Right lung (tissue), 5 donors: ENCODE measurements around the gene HERC4. TPM values are rescaled to one million over a fixed set of nuclear protein-coding genes. Genes with fewer than 3 reads are reported as not detected.
"Not testable (repeated sequence)": the region's sequence is repeated elsewhere in the genome, so short reads cannot be mapped to it uniquely, and the experiment has no call there.

Experiments used
- DNase-seq, 2 donors: peaks; one replicate each; pipeline ENCODE4 v3.0.0-alpha.2; 2013
- polyA plus RNA-seq, 5 donors: library from polyadenylated mRNA; unstranded; fragments of 120-200 nt; gene quantifications; one replicate each; pipeline versions ENCODE4 v1.2.1 to v1.2.3, GENCODE V29; 2013; ENCODE audit warnings: inconsistent platforms in 1 of 5, low replicate concordance in 1 of 5; ENCODE audit not compliant: insufficient read length in 5 of 5, insufficient read depth in 1 of 5

Gene HERC4
- polyA plus RNA-seq, 5 donors = 41.1 to 67.8 (median 59.8) TPM

DNA sequence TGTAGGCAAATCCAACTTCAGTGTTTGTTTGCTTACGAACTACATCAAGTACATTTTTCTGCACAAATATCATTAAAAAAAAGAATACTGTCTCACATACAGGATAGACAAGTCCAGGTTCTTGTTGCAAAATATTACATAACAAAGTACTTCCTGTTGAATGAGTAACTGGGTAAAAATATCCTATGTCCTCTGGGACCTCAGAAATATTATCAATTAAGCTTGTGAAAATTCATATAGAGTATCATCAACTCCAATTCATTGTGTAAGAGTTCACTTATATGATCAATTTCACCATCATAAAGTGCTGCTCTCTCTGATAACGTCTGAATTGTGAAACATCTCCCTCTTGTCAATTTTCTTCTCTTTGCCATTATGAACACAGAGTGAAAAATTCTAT, 22.6 kb downstream of the HERC4 start:
- no peak for DNase-seq

DNA sequence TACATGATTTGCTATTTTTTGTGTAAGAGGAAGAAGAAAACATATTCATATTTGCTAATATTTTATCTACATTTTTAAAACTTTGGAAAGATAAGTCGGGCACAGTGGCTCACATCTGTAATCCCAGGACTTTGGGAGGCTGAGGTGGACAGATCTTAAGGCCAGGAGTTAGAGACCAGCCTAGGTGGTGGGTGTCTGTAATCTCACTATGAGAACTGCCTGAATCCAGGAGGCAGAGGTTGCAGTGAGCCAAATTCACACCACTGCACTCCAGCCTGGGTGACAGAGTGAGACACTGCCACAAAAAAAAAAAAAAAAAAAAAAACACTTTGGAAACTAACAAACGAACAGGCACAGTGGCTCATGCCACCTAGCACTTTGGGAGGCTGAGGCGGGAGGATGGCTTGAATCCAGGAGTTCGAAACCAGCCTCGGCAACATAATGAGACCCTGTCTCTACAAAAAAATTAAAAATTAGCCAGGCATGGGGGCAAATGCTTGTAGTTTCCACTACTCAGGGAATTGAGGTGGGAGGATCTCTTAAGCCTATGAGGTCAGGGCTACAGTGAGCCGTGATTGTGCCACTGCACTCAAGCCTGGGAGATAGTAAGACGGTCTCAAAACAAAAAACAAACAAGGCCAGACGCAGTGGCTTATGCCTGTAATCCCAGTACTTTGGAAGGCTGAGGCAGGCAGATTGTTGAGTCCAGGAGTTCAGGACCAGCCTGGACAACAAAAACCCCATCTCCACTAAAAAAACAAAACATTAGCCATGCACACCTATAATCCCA, 25.6 kb downstream of the HERC4 start:
- no peak for DNase-seq

DNA sequence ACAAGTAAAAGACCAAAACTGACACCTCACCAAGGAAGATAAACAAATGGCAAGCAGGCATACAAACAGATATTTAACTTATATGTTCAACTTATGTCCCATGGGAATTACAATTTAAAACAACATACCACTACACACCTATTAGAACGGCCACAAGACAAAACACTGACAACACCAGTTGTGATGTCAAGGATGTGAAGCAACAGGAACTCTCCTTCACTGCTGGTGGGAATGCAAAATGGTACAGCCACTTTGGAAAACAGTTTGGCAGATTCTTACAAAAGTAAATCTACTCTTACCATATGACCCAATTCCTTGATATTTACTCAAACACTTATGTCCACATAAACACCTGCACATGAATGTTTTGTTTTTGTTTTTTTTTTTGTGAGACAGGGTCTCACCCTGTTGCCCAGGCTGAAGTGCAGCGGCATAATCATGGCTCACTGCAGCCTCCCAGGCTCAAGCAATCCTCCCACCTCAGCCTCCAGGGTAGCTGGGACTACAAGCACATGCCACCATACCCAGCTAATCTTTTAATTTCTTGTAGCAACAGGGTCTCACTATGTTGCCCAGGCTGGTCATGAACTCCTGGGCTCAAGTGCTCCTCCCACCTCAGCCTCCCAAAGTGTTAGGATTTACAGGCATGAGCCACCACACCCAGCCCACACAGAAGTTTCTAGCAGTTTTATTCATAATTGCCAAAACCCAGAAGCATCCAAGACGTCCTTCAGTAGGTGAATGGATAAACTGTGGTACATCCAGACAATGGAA, 27.3 kb downstream of the HERC4 start:
- no peak for DNase-seq

- no peak for DNase-seq
Observed at GRCh38 chr10:68047122-68047521, 28.0 kb downstream of the HERC4 start.

DNA sequence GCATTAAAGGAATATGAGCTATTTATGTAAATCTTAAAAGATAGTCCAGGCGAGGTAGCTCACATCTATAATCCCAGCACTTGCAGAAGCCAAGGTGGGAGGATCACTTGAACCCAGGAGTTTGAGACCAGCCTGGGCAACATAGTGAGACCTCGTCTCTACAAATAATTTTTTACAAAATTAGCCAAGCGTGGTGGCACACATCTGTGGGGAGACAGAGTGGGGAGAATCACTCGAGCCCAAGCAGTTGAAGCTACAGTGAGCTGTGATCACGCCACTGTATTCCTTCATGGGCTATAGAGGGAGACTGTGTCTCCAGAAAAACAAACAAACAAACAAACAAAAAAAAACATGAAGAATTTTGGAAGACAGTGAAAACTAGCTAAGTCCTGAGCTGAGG, 28.4 kb downstream of the HERC4 start:
- DNase-seq = no peak

DNA sequence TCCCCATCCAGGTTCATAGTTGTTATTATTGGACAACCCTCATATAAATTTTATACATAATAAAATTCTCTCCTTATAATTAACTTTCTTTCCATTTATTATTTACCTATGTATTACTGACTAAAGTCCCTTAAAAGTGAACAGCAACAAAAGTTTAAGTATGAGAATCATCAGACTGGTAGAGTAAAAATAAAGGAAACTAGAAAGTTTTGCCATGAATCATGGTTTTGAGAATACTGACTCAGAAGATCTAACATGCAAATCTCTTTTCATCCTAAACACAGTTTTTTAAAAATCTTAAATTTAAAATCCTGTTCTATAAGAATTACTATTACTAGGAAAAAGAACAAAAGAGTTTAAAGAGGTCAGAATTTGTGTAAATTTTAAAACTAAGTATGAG, 32.1 kb downstream of the HERC4 start:
- DNase-seq = no peak

DNA sequence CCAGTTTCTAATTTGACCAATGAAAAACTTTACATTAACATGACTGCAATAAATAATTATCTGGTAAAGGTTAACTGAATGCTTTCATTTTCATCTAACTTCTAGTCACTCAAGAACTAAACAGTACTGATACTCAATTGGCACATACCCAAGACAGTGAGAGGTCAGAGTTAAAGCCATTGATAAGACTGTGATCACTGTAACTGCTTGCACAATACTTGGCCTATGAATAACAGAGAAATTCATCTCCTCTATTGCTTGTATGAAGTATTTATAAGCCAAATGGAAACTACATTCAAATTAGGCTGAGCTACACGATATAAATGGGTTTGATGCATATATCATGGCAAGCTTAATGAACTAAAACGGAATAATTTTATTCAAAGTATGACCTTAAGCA, 43.0 kb downstream of the HERC4 start:
- peak in 1 of 2 donors; percentile 4 for DNase-seq

DNA sequence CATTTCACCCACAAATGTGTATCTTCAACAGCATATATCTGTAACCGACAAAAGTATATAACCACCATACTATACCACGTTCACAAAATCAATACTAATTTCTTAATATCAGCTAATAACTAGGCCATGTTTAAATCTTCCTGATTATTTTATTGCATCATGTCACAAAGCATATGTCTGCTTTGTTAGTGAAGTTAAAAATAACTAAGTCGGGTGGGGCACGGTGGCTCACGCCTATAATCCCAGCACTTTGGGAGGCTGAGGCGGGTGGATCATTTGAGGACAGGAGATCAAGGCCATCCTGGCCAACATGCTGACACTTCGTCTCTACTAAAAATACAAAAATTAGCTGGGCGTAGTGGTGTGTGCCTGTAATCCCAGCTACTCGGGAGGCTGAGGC, 47.7 kb downstream of the HERC4 start:
- no peak for DNase-seq

GRCh38 chr10:68023292-68023691, 51.8 kb downstream of the HERC4 start:
- no peak for DNase-seq

DNA sequence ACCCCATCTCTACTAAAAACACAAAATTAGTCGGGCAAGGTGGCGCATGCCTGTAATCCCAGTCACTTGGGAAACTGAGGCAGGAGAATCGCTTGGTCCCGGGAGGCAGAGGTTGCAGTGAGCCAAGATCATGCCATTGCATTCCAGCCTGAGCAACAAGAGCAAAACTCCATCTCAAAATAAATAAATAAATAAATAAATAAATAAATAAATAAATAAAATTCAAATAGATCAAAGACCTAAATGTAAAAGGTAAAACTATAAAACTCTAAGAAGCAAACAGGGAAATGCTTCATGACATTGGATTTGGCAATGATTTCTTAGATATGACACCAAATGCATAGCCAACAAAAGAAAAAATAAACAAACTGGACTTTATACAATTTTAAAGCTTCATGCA, 52.8 kb downstream of the HERC4 start:
- not testable (repeated sequence) for DNase-seq

DNA sequence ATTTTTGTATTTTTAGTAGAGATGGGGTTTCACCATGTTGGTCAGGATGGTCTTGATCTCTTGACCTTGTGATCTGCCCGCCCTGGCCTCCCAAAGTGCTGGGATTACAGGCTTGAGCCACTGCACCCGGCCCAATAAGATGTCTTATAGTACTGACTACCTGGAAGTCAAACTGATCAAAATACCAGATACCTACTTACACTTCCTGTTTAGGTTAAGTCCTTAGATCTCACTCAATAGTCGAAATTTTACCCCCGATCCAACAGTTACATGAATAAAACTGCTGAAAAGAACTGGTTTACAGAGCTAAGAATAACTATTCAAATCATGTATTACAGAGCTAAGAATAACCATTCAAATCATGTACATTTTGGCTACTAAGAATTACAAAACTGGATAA, 58.6 kb downstream of the HERC4 start:
- not testable (repeated sequence) for DNase-seq

DNA sequence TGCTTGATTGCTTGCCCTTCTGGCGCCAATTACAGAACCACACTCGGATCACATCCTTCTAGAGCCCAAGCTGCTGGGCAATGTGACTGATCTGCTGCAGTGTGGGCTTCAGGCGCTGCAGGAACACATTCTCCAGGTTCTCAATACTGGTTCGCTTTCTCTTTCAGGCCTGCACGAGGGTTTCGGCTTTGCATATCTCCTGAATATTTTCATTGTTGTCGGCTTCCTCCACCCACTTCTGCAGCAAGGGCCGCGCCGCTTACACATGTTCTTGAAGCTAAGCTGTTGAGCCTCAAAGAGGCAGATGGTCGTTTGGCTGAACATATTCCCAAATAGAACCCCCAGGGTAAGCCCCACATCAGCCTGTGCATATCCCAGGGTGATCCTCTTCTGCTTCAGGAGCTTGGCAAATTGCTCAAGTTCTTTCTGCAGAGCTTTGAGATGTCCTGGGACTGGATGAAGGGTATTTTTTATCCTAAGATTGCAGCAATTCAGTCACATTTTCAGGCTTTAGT, 64.6 kb downstream of the HERC4 start:
- no peak for DNase-seq

- no peak for DNase-seq
Observed at GRCh38 chr10:68007356-68007755, 67.7 kb downstream of the HERC4 start.

DNA sequence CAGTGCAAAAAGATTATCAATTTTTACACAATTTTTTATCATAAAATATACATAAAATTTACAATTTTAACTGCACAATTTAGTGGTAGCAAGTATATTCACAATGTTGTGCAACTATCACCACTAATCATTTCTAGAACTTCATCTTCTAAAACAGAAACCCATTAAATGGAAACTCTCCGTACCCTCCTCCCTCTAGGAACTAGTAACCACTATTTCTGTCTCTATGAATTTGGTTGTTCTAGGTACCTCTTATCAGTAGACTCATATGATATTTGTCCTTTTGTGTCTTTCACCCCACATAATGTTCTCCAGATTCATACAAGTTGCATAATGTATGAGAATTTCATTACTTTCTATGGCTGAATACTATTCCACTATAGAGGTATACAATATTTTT, 73.5 kb downstream of the HERC4 start:
- DNase-seq = no peak

- no peak for DNase-seq
Observed at GRCh38 chr10:68001000-68001399, 74.1 kb downstream of the HERC4 start.

DNA sequence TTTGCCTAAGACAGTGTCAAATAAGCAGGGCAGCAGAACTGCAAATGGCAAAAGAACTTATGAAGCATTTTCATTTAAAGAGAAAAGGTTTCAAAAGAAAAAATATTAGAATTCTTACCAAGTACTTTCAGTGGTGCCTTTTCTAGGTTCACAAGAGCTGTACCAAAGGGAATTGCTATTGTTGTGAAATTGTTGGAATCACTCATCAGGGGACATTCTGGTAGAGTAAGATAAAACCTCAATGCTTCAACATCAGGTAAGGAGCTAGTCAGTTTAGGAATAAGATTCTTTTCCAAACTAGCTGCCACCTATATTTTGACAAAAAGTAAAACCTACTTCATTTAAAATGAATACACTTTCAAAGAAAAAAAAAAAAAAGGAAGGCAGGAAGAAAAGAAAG, 85.0 kb downstream of the HERC4 start:
- no peak for DNase-seq

- DNase-seq = no peak
Observed at GRCh38 chr10:67988606-67989005, 86.5 kb downstream of the HERC4 start.

GRCh38 chr10:67982603-67983002, 92.5 kb downstream of the HERC4 start:
- DNase-seq = not testable (repeated sequence)

DNA sequence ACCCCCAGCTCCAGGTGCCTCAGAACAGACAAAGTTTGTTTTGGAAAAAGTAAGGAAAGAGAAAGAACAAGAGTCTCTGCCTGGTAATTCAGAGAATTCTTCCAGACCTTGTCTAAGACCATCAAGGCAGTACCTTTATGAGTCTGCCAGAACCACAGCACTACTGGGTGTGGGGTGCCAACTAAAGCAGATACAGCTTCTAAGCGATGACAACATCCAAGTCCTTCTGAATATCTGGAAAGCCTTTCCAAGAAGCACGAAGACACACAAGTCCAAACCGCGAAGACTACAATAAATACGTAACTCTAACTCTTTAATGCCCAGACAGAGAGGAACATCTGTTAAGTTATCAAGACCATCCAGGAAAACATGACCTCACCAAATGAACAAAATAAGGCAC, 96.3 kb downstream of the HERC4 start:
- DNase-seq = no peak

GRCh38 chr10:67977251-67977650, 97.8 kb downstream of the HERC4 start:
- no peak for DNase-seq

GRCh38 chr10:67976292-67977245, 98.5 kb downstream of the HERC4 start:
- DNase-seq = no peak

- no peak for DNase-seq
Observed at GRCh38 chr10:67975871-67976270, 99.2 kb downstream of the HERC4 start.
